Vagina (tissue), 2 donors: ENCODE data around the gene BBOX1. TPM values are rescaled to one million over a fixed set of nuclear protein-coding genes. Genes with fewer than 3 reads are reported as not detected.

Experiments
- DNase-seq, 2 donors: peaks; one replicate each; pipeline ENCODE4 v3.0.0-alpha.2; 2017; ENCODE audit errors: extremely low spot score in 2 of 2
- H3K27ac ChIP-seq: fragments of 200-600 bp; sonication (generic); one replicate; pipeline ENCODE4 v1.5.1; 2019
- H3K27me3 ChIP-seq: fragments of 200-600 bp; sonication (generic); one replicate; pipeline ENCODE4 v1.5.1; 2019
- H3K36me3 ChIP-seq, 2 donors: fragments of 200-600 bp; sonication (generic); one replicate each; pipeline ENCODE4 v1.5.1; 2017 to 2019
- H3K4me1 ChIP-seq: fragments of 200-600 bp; sonication (generic); one replicate; pipeline ENCODE4 v1.5.1; 2019
- H3K4me3 ChIP-seq, 2 donors: fragments of 200-600 bp; sonication (generic); 1 replicate in 1 of 2; 2 replicates in 1 of 2; pipeline ENCODE4 v1.5.1; 2016 to 2019
- H3K9me3 ChIP-seq: fragments of 200-600 bp; sonication (generic); one replicate; pipeline ENCODE4 v1.5.1; 2019
- CTCF ChIP-seq, 3 experiments: fragments of 450-650 bp in 2 of 3; fragments of 200-600 bp in 1 of 3; sonication (generic) in 1 of 3; IDR thresholded peaks; one replicate each; pipeline ENCODE4 v1.5.1; 2017 to 2019; ENCODE audit warnings: antibody characterized with exemption in 3 of 3, mild to moderate bottlenecking in 2 of 3, moderate library complexity in 2 of 3
- POLR2A ChIP-seq, 2 donors: fragments of 450-650 bp; IDR thresholded peaks; one replicate each; pipeline ENCODE4 v1.6.1; 2017; ENCODE audit warnings: antibody characterized with exemption in 2 of 2, mild to moderate bottlenecking in 2 of 2, moderate library complexity in 2 of 2
- POLR2AphosphoS5 ChIP-seq, 2 donors: sonication (generic); formaldehyde crosslinking; IDR thresholded peaks; one replicate each; pipeline ENCODE4 v1.9.0; 2017; ENCODE audit warnings: antibody characterized with exemption in 2 of 2, mild to moderate bottlenecking in 2 of 2, low read depth in 1 of 2; ENCODE audit not compliant: insufficient read depth in 1 of 2
- intact Hi-C: fragments of 100-400 bp; cut with DNase I; formaldehyde crosslinking; loops from one replicate; pipeline ENCODE4 v1.15.1; 2023
- total RNA-seq: library from RNA; depleted of rRNA; stranded (reverse); fragments of >200 nt; gene quantifications from one replicate; pipeline ENCODE4 v1.2.3, GENCODE V29; 2016

Gene BBOX1
- total RNA-seq, 1 donor from 2014 or later: 53.0 TPM

- no peak for TF ChIP-seq CTCF (IDR thresholded peaks at IDR 0.05)
- TF ChIP-seq POLR2A (IDR thresholded peaks at IDR 0.05): no peak
- TF ChIP-seq POLR2AphosphoS5 (IDR thresholded peaks at IDR 0.05; ENCODE audit: insufficient read depth in 1 of 2, low read depth in 1 of 2): no peak
- Histone ChIP-seq H3K27me3 (no peaks in the 10 kb centered on the region), H3K27ac (no peak overlapping the region), H3K4me3 (no peak overlapping the region), H3K36me3 (no peaks in the 10 kb centered on the region), H3K9me3 (no peaks in the 10 kb centered on the region), H3K4me1 (peaks cover 21% of the 10 kb centered on the region)
- no peak for DNase-seq
- intact Hi-C loops: no loop called here
These were observed 23.5 kb downstream of the BBOX1 start for GRCh38 chr11:27064086-27064485.

DNA sequence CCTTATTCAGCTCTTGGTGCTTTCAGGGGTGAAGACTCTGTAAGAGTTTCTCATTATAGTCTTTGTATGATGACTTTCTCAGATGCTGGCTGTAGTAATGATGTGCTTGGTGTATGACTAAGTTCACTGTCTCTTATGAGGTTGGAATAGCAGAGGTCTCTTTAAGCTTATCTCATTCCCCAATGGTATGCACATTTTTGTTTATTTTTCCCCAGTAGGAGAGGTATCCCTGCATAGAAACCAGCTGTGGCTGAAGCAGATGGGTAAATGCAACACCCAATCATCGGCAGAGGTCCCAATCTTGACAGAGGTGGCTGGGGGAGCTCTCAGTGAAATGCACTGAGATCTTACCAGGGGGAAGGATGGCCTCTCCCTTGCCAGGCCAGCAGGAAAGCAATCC, 34.6 kb downstream of the BBOX1 start:
- intact Hi-C loops: no loop called here
- H3K27ac ChIP-seq: peak overlapping the region; percentile 58
- DNase-seq: no peak
- no peaks in the 10 kb centered on the region for H3K36me3 ChIP-seq
- H3K4me3 ChIP-seq: no peak overlapping the region
- H3K27me3 ChIP-seq: no peaks in the 10 kb centered on the region
- no peaks in the 10 kb centered on the region for H3K9me3 ChIP-seq
- no peaks in the 10 kb centered on the region for H3K4me1 ChIP-seq
- no peak for TF ChIP-seq POLR2A (IDR thresholded peaks at IDR 0.05)
- no peak for TF ChIP-seq POLR2AphosphoS5 (IDR thresholded peaks at IDR 0.05; ENCODE audit: insufficient read depth in 1 of 2, low read depth in 1 of 2)

- DNase-seq: no peak
- Histone ChIP-seq H3K4me3 (no peak overlapping the region), H3K27ac (peak overlapping the region; percentile 58), H3K27me3 (no peaks in the 10 kb centered on the region), H3K4me1 (no peaks in the 10 kb centered on the region), H3K9me3 (no peaks in the 10 kb centered on the region), H3K36me3 (no peaks in the 10 kb centered on the region)
- TF ChIP-seq POLR2AphosphoS5 (IDR thresholded peaks at IDR 0.05; ENCODE audit: insufficient read depth in 1 of 2, low read depth in 1 of 2) (no peak), CTCF (IDR thresholded peaks at IDR 0.05) (no peak), POLR2A (IDR thresholded peaks at IDR 0.05) (no peak)
- intact Hi-C loops: no loop called here
These were observed 35.0 kb downstream of the BBOX1 start for GRCh38 chr11:27075655-27076054.

DNA sequence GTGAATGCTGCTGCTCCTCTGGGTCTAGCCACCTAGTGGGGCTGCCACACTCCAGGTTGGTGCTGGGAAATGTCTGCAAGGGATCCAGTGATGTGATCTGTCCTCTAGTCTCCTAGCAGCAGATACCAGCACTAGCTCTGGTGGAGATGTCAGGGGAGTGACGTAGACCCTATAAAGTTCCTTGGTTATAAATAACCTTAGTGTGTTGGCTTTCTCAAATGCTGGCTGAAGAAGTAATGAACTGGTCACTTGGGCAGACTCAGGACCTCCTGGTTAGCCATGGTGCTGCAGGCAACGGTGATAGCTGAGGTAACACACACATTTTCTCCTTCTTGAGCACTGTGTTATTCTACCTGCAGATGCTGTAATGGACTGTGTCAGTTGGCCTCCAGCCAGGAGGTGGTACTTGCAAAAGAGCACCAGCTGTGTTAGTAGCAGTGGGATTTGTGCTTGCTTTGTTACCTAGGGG, 35.5 kb downstream of the BBOX1 start:
- TF ChIP-seq CTCF (IDR thresholded peaks at IDR 0.05) (no peak), POLR2A (IDR thresholded peaks at IDR 0.05) (no peak), POLR2AphosphoS5 (IDR thresholded peaks at IDR 0.05; ENCODE audit: insufficient read depth in 1 of 2, low read depth in 1 of 2) (no peak)
- DNase-seq: no peak
- no peak overlapping the region for H3K27ac ChIP-seq
- no peaks in the 10 kb centered on the region for H3K27me3 ChIP-seq
- H3K4me1 ChIP-seq: no peaks in the 10 kb centered on the region
- H3K36me3 ChIP-seq: no peaks in the 10 kb centered on the region
- intact Hi-C loops: no loop called here
- no peak overlapping the region for H3K4me3 ChIP-seq
- H3K9me3 ChIP-seq: no peaks in the 10 kb centered on the region

DNA sequence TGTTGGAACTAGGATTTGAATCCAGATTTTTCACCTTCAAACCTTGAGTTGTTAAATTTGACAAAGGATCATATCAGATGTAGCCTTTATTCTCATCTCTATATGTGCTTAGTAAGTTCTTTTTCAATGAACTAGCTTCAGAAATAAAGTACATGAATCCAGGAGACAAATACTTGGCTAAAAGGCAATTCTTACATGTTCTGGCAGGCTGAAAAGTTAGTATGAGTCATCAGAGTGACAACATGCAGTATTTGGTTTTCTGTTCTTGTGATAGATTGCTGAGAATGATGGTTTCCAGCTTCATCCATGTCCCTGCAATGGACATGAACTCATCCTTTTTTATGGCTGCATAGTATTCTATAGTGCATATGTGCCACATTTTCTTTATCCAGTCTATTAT, 40.4 kb downstream of the BBOX1 start:
- H3K4me1 ChIP-seq: peaks cover 21% of the 10 kb centered on the region
- no peak for DNase-seq
- intact Hi-C loops: no loop called here
- H3K9me3 ChIP-seq: no peaks in the 10 kb centered on the region
- H3K36me3 ChIP-seq: no peaks in the 10 kb centered on the region
- H3K27me3 ChIP-seq: no peaks in the 10 kb centered on the region
- H3K27ac ChIP-seq: no peak overlapping the region
- H3K4me3 ChIP-seq: no peak overlapping the region
- TF ChIP-seq POLR2AphosphoS5 (IDR thresholded peaks at IDR 0.05; ENCODE audit: insufficient read depth in 1 of 2, low read depth in 1 of 2) (no peak), CTCF (IDR thresholded peaks at IDR 0.05) (no peak), POLR2A (IDR thresholded peaks at IDR 0.05) (no peak)
